ENCODE results near the gene VPS4A. TPM values are rescaled to one million over a fixed set of nuclear protein-coding genes. Genes with fewer than 3 reads are reported as not detected.

Gene VPS4A
- total and polyA plus RNA-seq, 2 of the 4 experiments (the other 2 are of a cell fraction), result 23.3 to 25.2 TPM

GRCh38 chr16:69345923-69346322 is 34.8 kb downstream of the VPS4A start:
- BruUV-seq (replicated peaks), result no TSS peak
- H3K9ac ChIP-seq (ENCODE audit: low read depth, low read length), result no peak overlapping the region
- H2AFZ ChIP-seq (replicated peaks; ENCODE audit: low read length, poor library complexity), result no peak overlapping the region
- in situ Hi-C loops (cut with MboI; ENCODE audit: low sequenced_read_pairs) (no loop called here), dilution Hi-C loops (cut with HindIII; ENCODE audit: low sequenced_read_pairs, unreplicated experiment) (no loop called here), intact Hi-C loops (cut with micrococcal nuclease) (no loop called here)
- H3K9me1 ChIP-seq (ENCODE audit: insufficient read depth, low read length), result peaks cover 3% of the 10 kb centered on the region; the same call in 1 of the 2 replicates
- H3K4me1 ChIP-seq (ENCODE audit: control insufficient read depth, insufficient read depth, low read length), result peaks cover 2% of the 10 kb centered on the region; the same call in 1 of the 2 replicates
- H3K4me2 ChIP-seq (ENCODE audit: low read depth, low read length), result no peak overlapping the region
- no peaks in the 10 kb centered on the region for H4K20me1 ChIP-seq (ENCODE audit: insufficient read depth, low read length)
- CTCF ChIA-PET, result no interaction called here
- H3K18ac ChIP-seq (ENCODE audit: low read depth, low read length), result no peak overlapping the region
- no peak overlapping the region for H2AK9ac ChIP-seq (replicated peaks; ENCODE audit: low read depth, low read length, poor library complexity)
- no peak overlapping the region for H3K14ac ChIP-seq (replicated peaks; ENCODE audit: low read depth, low read length)
- no peaks in the 10 kb centered on the region for H3K9me3 ChIP-seq (ENCODE audit: control insufficient read depth, insufficient read depth, low read length)
- no CpG with 5 or more reads among the region's 4 CpGs for WGBS, 2 experiments (ENCODE audit: extremely low coverage in 2 of 2, insufficient read length in 1 of 2)
- no peaks in the 10 kb centered on the region for H3K27me3 ChIP-seq (ENCODE audit: control insufficient read depth, insufficient read depth, low read length)
- H2BK120ac ChIP-seq (ENCODE audit: low read depth, low read length), result no peak overlapping the region
- ATAC-seq (ENCODE audit: low read depth) (no peak), DNase-seq (no peak)
- no peak overlapping the region for H3K56ac ChIP-seq (ENCODE audit: extremely low read depth, insufficient read depth, low read length)
- peaks cover 6 to 15% of the 10 kb centered on the region in 2 experiments; a peak in 3 of 4 replicates for H3K79me1 ChIP-seq (ENCODE audit: low read depth in 1 of 2, low read length in 2 of 2)
- H3K27ac ChIP-seq (ENCODE audit: insufficient read depth, low read length), result no peak overlapping the region
- POLR2A ChIA-PET (ENCODE audit: unreplicated experiment), result no interaction called here
- no peak overlapping the region for H2AK5ac ChIP-seq (ENCODE audit: low read depth, low read length)
- H2BK20ac ChIP-seq (ENCODE audit: low read depth, low read length), result no peak overlapping the region
- H2BK5ac ChIP-seq (ENCODE audit: low read depth, low read length, poor library complexity, severe bottlenecking), result no peak overlapping the region
- no peak overlapping the region for H4K5ac ChIP-seq (ENCODE audit: low read depth, low read length)
- H3K4ac ChIP-seq (ENCODE audit: low read depth, low read length), result no peak overlapping the region
- no peak overlapping the region for H4K91ac ChIP-seq (ENCODE audit: insufficient read depth, low read depth, low read length)
- H4K8ac ChIP-seq (ENCODE audit: low read depth in 2 of 2, low read length in 2 of 2), result no peak overlapping the region
- TF ChIP-seq CHD1 (IDR thresholded peaks at IDR 0.05; ENCODE audit: low read depth, low read length) (no peak), CEBPB (IDR thresholded peaks at IDR 0.05; ENCODE audit: low read depth, low read length) (no peak), MXI1 (IDR thresholded peaks at IDR 0.05; ENCODE audit: borderline replicate concordance, low read depth, low read length) (no peak), FOS (IDR thresholded peaks at IDR 0.05; ENCODE audit: low read depth, low read length) (no peak), ELK1 (IDR thresholded peaks at IDR 0.05; ENCODE audit: borderline replicate concordance, low read depth, low read length) (no peak), RAD21 (IDR thresholded peaks at IDR 0.05; ENCODE audit: low read length) (no peak), BHLHE40 (IDR thresholded peaks at IDR 0.05; ENCODE audit: low read depth, low read length) (no peak), MAFK (IDR thresholded peaks at IDR 0.05; ENCODE audit: low read depth, low read length) (no peak), POLR2A (IDR thresholded peaks at IDR 0.05; ENCODE audit: low read depth, low read length) (no peak), SMC3 (IDR thresholded peaks at IDR 0.05; ENCODE audit: low read depth, low read length) (no peak), USF2 (IDR thresholded peaks at IDR 0.05; ENCODE audit: low read depth, low read length) (no peak)
- peaks cover 15% of the 10 kb centered on the region for H3K36me3 ChIP-seq (ENCODE audit: control insufficient read depth, insufficient read depth, low read length)
- no peak overlapping the region for H3K23ac ChIP-seq (ENCODE audit: low read depth, low read length)
- H3K4me3 ChIP-seq (ENCODE audit: insufficient read depth, low read depth, low read length), result no peak overlapping the region
- H2BK15ac ChIP-seq (ENCODE audit: low read depth, low read length), result no peak overlapping the region

Measured in IMR-90 (cell line).